H9 (cell line): ENCODE data around the gene RUNDC1. TPM values are rescaled to one million over a fixed set of nuclear protein-coding genes. Genes with fewer than 3 reads are reported as not detected.

Experiments
- DNase-seq: peaks from one replicate; pipeline ENCODE4 v3.0.0-alpha.2; 2017
- H2AFZ ChIP-seq: one replicate; pipeline ENCODE4 v1.6.1; 2013; ENCODE audit warnings: mild to moderate bottlenecking, low read length, control low read depth, moderate library complexity
- H2AK5ac ChIP-seq: 2 replicates; pipeline ENCODE4 v1.6.1; 2013; ENCODE audit warnings: low read length, control low read depth, mixed read lengths; ENCODE audit not compliant: insufficient read length
- H2BK120ac ChIP-seq: one replicate; pipeline ENCODE4 v1.6.1; 2013; ENCODE audit warnings: low read depth, mild to moderate bottlenecking, low read length, control low read depth, inconsistent platforms; ENCODE audit not compliant: poor library complexity, severe bottlenecking
- H2BK12ac ChIP-seq: 2 replicates; pipeline ENCODE4 v1.6.1; 2013; ENCODE audit warnings: low read length, control low read depth, mixed read lengths, low read depth; ENCODE audit not compliant: insufficient read length
- H2BK15ac ChIP-seq: 2 replicates; pipeline ENCODE4 v1.6.1; 2013; ENCODE audit warnings: low read depth, low read length, control low read depth
- H2BK20ac ChIP-seq: one replicate; pipeline ENCODE4 v1.6.1; 2013; ENCODE audit warnings: low read depth, mild to moderate bottlenecking, low read length, control low read depth, inconsistent platforms; ENCODE audit not compliant: poor library complexity, severe bottlenecking
- H2BK5ac ChIP-seq: 2 replicates; pipeline ENCODE4 v1.6.1; 2013; ENCODE audit warnings: low read length, control low read depth, mixed read lengths; ENCODE audit not compliant: insufficient read length
- H3K14ac ChIP-seq: 2 replicates; pipeline ENCODE4 v1.6.1; 2013; ENCODE audit warnings: low read length, control low read depth; ENCODE audit not compliant: insufficient read depth
- H3K18ac ChIP-seq: 2 replicates; pipeline ENCODE4 v1.6.1; 2013; ENCODE audit warnings: low read depth, mild to moderate bottlenecking, mixed read lengths, low read length, control low read depth; ENCODE audit not compliant: insufficient read length
- H3K23ac ChIP-seq: 2 replicates; pipeline ENCODE4 v1.6.1; 2013; ENCODE audit warnings: low read length, control low read depth, mixed read lengths, low read depth; ENCODE audit not compliant: insufficient read length
- H3K23me2 ChIP-seq: 2 replicates; pipeline ENCODE4 v1.6.1; 2013; ENCODE audit warnings: low read depth, mild to moderate bottlenecking, mixed read lengths, low read length, control low read depth; ENCODE audit not compliant: insufficient read length, poor library complexity, severe bottlenecking
- H3K27ac ChIP-seq: 2 replicates; pipeline ENCODE4 v1.5.1; 2013; ENCODE audit warnings: low read length, control low read depth, mixed read lengths, low read depth; ENCODE audit not compliant: insufficient read length
- H3K27me3 ChIP-seq: 2 replicates; pipeline ENCODE4 v1.6.1; 2013; ENCODE audit warnings: low read length, control low read depth, inconsistent platforms; ENCODE audit not compliant: insufficient read depth
- H3K4ac ChIP-seq: 2 replicates; pipeline ENCODE4 v1.6.1; 2013; ENCODE audit warnings: low read depth, mild to moderate bottlenecking, control low read depth, inconsistent platforms, low read length, moderate library complexity
- H3K4me1 ChIP-seq: 2 replicates; pipeline ENCODE4 v1.6.1; 2013; ENCODE audit warnings: low read length, control low read depth, inconsistent platforms; ENCODE audit not compliant: insufficient read depth
- H3K4me2 ChIP-seq: 2 replicates; pipeline ENCODE4 v1.6.1; 2013; ENCODE audit warnings: low read length, control low read depth, mixed read lengths; ENCODE audit not compliant: insufficient read length, insufficient read depth
- H3K56ac ChIP-seq: 2 replicates; pipeline ENCODE4 v1.6.1; 2013; ENCODE audit warnings: low read depth, mild to moderate bottlenecking, mixed read lengths, low read length, control low read depth; ENCODE audit not compliant: insufficient read length
- H3K79me1 ChIP-seq: 2 replicates; pipeline ENCODE4 v1.6.1; 2013; ENCODE audit warnings: low read depth, mild to moderate bottlenecking, moderate library complexity, low read length, control low read depth, inconsistent platforms; ENCODE audit not compliant: insufficient read depth, poor library complexity, severe bottlenecking
- H3K79me2 ChIP-seq: 2 replicates; pipeline ENCODE4 v1.6.1; 2013; ENCODE audit warnings: low read length, control low read depth, inconsistent platforms; ENCODE audit not compliant: insufficient read depth
- H3K9ac ChIP-seq: 2 replicates; pipeline ENCODE4 v1.6.1; 2013; ENCODE audit warnings: low read length, control low read depth, mixed read lengths; ENCODE audit not compliant: insufficient read length; ENCODE audit errors: extremely low read depth
- H3K9me3 ChIP-seq: one replicate; pipeline ENCODE4 v1.6.1; 2013; ENCODE audit warnings: low read depth, low read length, inconsistent platforms; ENCODE audit not compliant: control insufficient read depth
- H3T11ph ChIP-seq: one replicate; pipeline ENCODE4 v1.6.1; 2013; ENCODE audit warnings: mild to moderate bottlenecking, low read length, control low read depth, inconsistent platforms
- H4K20me1 ChIP-seq: one replicate; pipeline ENCODE4 v1.6.1; 2013; ENCODE audit not compliant: control insufficient read depth, insufficient read length, insufficient read depth
- H4K5ac ChIP-seq: 2 replicates; pipeline ENCODE4 v1.6.1; 2013; ENCODE audit warnings: low read depth, mild to moderate bottlenecking, mixed read lengths, low read length, control low read depth; ENCODE audit not compliant: insufficient read length
- H4K8ac ChIP-seq: replicated peaks from 2 replicates; pipeline ENCODE4 v1.6.1; 2013; ENCODE audit warnings: low read length, control low read depth, mixed read lengths, low read depth; ENCODE audit not compliant: insufficient read length
- H4K91ac ChIP-seq: 2 replicates; pipeline ENCODE4 v1.6.1; 2013; ENCODE audit warnings: low read depth, mild to moderate bottlenecking, moderate library complexity, mixed read lengths, low read length, control low read depth; ENCODE audit not compliant: insufficient read length
- H3K27ac Mint-ChIP-seq, 3 experiments: 2 replicates in 2 of 3; 3 replicates in 1 of 3; pipeline ENCODE4 v1.8.0; 2020 to 2021; ENCODE audit warnings: mixed read lengths in 3 of 3, mild to moderate bottlenecking in 1 of 3, moderate library complexity in 1 of 3
- H3K27me3 Mint-ChIP-seq: 2 replicates; pipeline ENCODE4 v1.8.0; 2021; ENCODE audit warnings: low read depth, mild to moderate bottlenecking, moderate library complexity, mixed read lengths
- H3K36me3 Mint-ChIP-seq, 3 experiments: 2 replicates in 2 of 3; 3 replicates in 1 of 3; pipeline ENCODE4 v1.8.0; 2020 to 2021; ENCODE audit warnings: low read depth in 3 of 3, mixed read lengths in 3 of 3; ENCODE audit not compliant: insufficient read depth in 1 of 3
- H3K4me1 Mint-ChIP-seq, 2 experiments: 2 replicates each; pipeline ENCODE4 v1.8.0; 2020; ENCODE audit warnings: mixed read lengths in 2 of 2
- H3K4me3 Mint-ChIP-seq, 2 experiments: 2 replicates in 1 of 2; 3 replicates in 1 of 2; pipeline ENCODE4 v1.8.0; 2020 to 2021; ENCODE audit warnings: mild to moderate bottlenecking in 2 of 2, mixed read lengths in 2 of 2, moderate library complexity in 1 of 2
- H3K9me3 Mint-ChIP-seq, 2 experiments: 2 replicates in 1 of 2; 3 replicates in 1 of 2; pipeline ENCODE4 v1.8.0; 2020; ENCODE audit warnings: mild to moderate bottlenecking in 2 of 2, mixed read lengths in 2 of 2, moderate library complexity in 1 of 2
- CTCF ChIP-seq: fragments of 200-600 bp; sonication (generic); conservative IDR thresholded peaks from 3 replicates; pipeline ENCODE4 v1.8.0; 2021; ENCODE audit warnings: antibody characterized with exemption, mild to moderate bottlenecking
- WGBS: extraction: QIAGEN DNeasy Blood & Tissue Kit; methylation state at CpG from one replicate; pipeline ENCODE4 v1.1.7; 2013; ENCODE audit warnings: missing lambda C conversion rate, low lambda C conversion rate, mixed read lengths; ENCODE audit not compliant: insufficient read length; ENCODE audit errors: extremely low coverage; 5-methylcytosine and 5-hydroxymethylcytosine counted together
- total RNA-seq: library from RNA; stranded (reverse); gene quantifications from 2 replicates; pipeline ENCODE4 v1.2.1, GENCODE V29; 2021

Gene RUNDC1
- total RNA-seq, 1 experiment from 2014 or later = 18.8 TPM

- no peak within 1 kb of the TSS for H2BK20ac ChIP-seq
- H3K56ac ChIP-seq = no peak within 1 kb of the TSS
- H4K91ac ChIP-seq = no peak within 1 kb of the TSS
- no peak within 1 kb of the TSS for H2AK5ac ChIP-seq
- Mint-ChIP-seq H3K4me1 (peaks cover 17 to 23% of the 10 kb centered on the region in 2 experiments), H3K9me3 (no peaks in the 10 kb centered on the region; a peak in 2 of 5 replicates), H3K27me3 (no peaks in the 10 kb centered on the region), H3K36me3 (peaks cover 0 to 17% (median 0%) of the 10 kb centered on the region in 3 experiments; a peak in 3 of 7 replicates), H3K27ac (peak within 1 kb of the TSS; percentile 67 to 99 (median 97); a peak in 6 of 7 replicates), H3K4me3 (peak within 1 kb of the TSS; percentile 95 to 100)
- WGBS = no CpG with 5 or more reads among the region's 21 CpGs
- no peak within 1 kb of the TSS for H3K4ac ChIP-seq
- DNase-seq = peak; percentile 84
- H3K79me2 ChIP-seq = peaks cover 4% of the 10 kb centered on the region; the same call in 1 of the 2 replicates
- H3K9me3 ChIP-seq = no peaks in the 10 kb centered on the region
- H2AFZ ChIP-seq = peak within 1 kb of the TSS; percentile 6
- H4K20me1 ChIP-seq = no peaks in the 10 kb centered on the region
- H3K14ac ChIP-seq = no peak within 1 kb of the TSS
- peak within 1 kb of the TSS; percentile 13 for H3K9ac ChIP-seq
- peaks cover 12% of the 10 kb centered on the region for H3K23me2 ChIP-seq
- peak; percentile 18; the same call in 1 of the 3 replicates for TF ChIP-seq CTCF
- H2BK12ac ChIP-seq = no peak within 1 kb of the TSS
- no peak within 1 kb of the TSS for H2BK120ac ChIP-seq
- H3K18ac ChIP-seq = peak within 1 kb of the TSS; percentile 60
- H3K27me3 ChIP-seq = no peaks in the 10 kb centered on the region
- no peak within 1 kb of the TSS for H3K27ac ChIP-seq
- H3K23ac ChIP-seq = no peak within 1 kb of the TSS
- no peak within 1 kb of the TSS for H2BK15ac ChIP-seq
- no peaks in the 10 kb centered on the region for H3K79me1 ChIP-seq
- peaks cover 2% of the 10 kb centered on the region; the same call in 1 of the 2 replicates for H3K4me1 ChIP-seq
- peak within 1 kb of the TSS; percentile 85 for H3K4me2 ChIP-seq
- no peak within 1 kb of the TSS for H2BK5ac ChIP-seq
- no peak within 1 kb of the TSS for H4K8ac ChIP-seq
- H4K5ac ChIP-seq = no peak within 1 kb of the TSS
- H3T11ph ChIP-seq = no peak within 1 kb of the TSS
Observed at GRCh38 chr17:42979511-42980273, 673 bp upstream of the RUNDC1 start, which contains the start of gene PTGES3L. PTGES3L (minus strand) TSS chr17:42980080; CDS start chr17:42980053, 27 bp downstream.
